CD4-positive, alpha-beta T cell treated with Interleukin-6 for 4 hours (primary cell): ENCODE data around the gene KIAA0753.
"Not testable (repeated sequence)": the region's sequence is repeated elsewhere in the genome, so short reads cannot be mapped to it uniquely, and the experiment has no call there.

Source experiments
- DNase-seq: peaks from one replicate; pipeline ENCODE4 v3.0.0-alpha.2; 2020; ENCODE audit warnings: mixed read lengths

The KIAA0753 gene

DNA sequence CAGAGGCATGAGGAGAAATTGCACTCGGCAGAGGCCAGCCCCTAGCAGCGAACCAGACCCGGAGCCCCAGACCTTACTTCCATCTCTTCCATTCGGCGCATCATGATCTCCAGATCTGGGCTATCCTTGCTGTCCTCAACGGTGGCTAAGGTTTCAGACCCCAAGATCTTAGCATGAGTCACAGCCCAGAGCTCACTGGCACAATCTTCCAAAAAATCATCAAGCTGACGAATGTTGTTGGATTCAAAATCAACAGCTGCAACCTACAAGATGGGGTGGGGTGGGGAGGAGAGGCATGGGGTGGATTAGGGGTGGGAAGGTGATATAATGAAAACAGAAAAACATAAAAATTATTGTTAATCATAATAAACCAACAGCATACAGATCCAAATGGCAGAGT, 44.4 kb downstream of the KIAA0753 start:
- DNase-seq = no peak

DNA sequence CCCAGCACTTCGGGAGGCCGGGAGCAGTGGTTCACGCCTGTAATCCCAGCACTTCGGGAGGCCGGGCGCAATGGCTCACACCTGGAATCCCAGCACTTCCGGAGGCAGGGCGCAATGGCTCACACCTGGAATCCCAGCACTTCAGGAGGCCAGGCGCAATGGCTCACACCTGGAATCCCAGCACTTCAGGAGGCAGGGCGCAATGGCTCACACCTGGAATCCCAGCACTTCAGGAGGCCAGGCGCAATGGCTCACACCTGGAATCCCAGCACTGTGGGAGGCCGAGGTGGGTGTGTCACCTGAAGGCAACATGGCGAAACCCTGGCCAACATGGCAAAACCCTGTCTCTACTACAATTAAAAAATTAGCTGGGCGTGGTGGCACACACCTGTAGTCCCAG, 47.1 kb downstream of the KIAA0753 start:
- not testable (repeated sequence) for DNase-seq

DNA sequence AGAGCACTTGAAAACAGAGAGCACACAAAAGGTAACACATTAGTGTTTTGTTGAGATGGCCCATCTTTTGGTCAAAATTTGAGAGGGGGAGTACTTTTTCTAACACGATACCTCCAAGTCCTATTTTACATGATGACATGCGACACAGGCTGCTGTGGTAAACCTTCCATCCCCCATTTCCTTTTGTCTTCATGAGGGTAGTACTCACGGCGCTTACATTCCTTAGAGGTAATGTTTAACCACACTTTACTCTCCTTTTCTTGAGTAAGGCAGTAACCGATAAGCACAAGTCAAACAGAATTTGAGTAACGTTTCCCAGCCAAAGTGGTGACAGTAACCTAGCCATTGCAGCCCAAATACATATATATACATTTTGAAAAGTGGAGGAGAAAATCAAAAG, 48.3 kb downstream of the KIAA0753 start:
- no peak for DNase-seq

DNA sequence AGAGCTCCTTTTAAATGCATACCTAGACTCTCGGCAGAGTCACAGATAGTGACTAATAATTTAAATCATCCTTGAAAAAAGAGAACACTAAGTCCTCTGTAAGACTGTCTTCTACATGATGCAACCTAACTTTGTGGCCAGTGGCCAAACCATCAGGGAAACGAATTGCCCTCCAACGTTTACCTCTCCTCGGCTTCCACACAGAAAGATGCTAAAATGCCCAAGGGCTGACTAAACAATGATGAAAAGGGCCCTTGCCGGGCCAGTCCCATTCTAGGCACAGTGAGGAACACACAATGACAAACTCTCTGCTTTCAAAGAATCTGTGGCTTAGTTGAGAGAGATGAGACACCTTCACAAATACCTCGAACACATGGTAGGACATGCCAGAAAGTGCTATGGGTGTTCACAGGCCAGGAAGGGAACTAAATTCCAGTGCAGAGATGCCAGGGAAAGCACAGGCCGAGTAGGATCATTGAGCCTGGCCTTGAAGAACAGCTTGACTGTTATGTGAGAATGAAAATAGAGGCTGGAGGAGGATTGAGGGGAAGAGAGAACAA, 48.8 kb downstream of the KIAA0753 start:
- DNase-seq = no peak

DNA sequence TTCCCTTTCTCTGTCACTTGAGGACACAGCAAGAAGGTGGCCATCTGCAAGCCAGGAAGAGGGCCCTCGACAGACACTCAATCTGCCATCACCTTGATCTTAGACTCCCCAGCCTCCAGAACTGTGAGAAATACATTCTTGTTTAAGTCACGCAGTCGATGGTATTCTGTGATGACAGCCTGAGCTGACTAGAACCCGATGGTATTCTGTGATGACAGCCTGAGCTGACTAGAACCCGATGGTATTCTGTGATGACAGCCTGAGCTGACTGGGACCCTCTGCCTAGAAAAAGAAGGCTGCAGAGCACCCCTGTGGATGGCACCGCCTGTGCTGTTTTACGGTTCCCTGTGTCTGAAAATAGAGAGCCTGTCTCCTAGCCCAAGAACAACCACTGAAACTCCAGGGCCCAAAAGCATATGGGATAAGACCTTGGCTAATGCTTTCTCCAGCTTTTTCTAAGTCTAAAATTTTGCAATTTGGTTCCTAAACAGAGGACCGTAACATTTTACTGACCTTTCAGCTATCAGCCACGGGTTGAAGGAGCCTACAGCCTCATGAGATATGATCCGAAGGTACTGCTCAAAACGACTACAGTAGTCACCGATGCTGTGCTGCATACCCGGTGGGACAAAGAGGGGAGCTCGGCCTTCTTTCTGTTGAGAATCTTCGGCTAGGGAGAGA, 51.1 kb downstream of the KIAA0753 start:
- DNase-seq = no peak

DNA sequence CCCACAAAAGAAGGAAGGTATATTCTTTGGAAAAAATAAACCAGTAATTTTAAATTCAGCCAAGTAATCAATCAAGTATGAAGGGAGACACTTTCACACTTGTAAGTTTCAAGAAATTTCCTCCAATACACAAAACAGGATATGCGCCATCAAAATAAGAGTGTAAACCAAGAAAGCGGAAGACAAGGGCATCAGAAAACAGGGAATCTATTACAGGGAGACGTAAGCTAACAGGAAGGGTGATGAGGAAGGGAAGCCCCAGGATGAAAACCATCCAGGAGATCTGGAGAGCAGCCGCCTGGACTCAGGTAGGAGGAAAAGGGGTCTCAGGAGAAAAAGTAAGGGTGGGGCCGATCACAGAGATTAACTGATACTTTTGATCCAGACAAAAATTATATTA, 52.3 kb downstream of the KIAA0753 start:
- DNase-seq = no peak

DNA sequence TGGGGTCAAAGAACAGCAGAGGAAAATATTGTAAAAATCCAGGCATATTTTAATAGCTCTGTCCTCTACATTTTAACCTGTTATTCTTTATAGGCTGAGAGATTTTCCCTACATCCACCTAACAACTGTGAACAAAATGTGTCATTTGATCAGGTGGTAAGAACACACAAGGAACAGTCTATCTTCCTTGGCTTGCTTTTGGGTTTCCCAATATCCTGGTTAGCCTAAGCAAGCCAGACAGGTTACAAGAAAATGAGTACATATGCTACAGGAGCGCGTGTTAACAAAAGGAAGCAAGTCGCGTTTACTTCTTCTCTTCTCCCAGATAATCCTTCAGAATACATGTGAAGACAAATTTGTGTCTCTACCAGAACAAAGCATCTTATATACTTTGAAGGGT, 53.2 kb downstream of the KIAA0753 start:
- DNase-seq = no peak

DNA sequence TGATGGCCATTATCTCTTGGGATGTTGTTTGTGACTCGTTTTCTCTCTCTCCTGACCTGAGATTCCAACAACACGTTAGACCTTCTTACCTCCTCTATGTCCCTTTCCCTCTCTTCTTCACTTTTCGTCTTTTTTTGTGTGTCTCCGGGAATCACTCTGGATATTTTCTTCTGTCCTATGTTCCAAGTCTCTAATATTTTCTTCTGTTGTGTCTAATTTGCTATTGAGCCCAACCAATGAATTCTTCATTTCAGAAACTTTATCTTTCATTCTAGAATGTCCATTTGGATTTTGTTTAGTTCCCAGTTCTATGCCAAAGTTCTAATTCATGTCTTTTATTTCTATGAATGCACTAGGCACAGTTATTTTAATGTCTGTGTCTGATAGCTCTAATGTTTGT, 57.1 kb downstream of the KIAA0753 start:
- no peak for DNase-seq

DNA sequence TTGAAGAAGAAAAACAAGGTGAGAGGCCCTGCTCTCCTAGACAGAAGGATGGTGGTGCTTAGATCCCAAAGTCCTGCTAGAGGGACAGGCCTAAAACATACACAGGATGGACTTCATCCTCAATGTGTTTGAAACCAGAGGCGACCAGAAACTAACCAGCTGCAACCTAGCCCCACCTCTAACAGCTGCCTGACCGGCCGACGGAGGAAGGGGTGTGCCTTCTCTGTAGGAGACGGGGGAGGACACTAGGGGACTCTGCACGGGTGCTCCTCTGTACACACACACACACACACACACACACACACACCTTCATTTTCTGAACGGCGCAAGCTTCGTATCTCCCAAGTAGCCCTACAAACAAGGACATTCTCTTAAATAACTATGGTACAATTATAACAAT, 59.9 kb downstream of the KIAA0753 start:
- DNase-seq = no peak

DNA sequence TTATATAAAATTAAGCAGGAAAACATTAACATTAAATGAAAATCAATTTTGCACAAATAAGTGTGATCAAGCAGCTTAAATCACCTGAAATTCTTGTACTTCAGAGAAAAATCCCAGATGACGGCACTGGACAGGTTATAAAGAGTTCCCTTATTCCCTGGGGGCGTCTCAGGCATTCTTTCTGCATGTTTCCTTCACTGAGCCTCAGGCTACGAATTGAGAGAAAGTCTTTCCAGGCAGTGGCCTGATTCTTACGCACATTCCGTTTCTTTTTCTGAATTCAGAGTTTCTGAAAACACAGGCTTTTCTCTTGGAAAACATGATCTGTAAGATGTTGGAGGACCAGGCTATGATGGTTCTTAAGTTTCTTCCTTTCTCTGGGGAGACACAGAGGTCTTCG, 62.0 kb downstream of the KIAA0753 start:
- DNase-seq = no peak

DNA sequence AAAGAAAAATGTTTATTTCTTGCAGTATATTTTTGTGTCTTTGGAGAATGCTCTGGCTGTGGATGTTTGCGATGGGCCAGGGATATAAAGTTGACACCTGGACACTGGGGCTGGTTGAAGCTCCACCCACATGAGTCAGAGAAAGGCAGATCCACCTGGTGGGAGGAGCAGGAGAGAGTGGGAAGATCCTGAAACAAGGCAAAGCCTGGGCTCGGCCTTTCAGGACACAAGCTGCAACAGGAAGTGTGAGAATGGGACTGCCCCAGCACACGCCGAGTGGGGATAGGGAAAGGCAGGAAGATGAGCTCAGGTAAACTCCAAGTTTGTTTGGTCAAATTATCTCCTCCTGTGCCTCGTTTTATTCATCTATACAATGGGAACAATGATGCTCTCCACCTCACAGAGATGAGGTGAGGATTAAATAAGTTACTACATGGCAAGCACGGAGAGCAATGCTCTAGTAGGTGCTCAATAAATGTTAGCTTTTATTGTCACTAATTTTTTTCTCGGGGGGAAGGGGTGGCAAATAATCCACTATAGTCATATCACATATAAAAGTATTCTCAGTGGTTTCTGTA, 62.7 kb downstream of the KIAA0753 start:
- DNase-seq = no peak

DNA sequence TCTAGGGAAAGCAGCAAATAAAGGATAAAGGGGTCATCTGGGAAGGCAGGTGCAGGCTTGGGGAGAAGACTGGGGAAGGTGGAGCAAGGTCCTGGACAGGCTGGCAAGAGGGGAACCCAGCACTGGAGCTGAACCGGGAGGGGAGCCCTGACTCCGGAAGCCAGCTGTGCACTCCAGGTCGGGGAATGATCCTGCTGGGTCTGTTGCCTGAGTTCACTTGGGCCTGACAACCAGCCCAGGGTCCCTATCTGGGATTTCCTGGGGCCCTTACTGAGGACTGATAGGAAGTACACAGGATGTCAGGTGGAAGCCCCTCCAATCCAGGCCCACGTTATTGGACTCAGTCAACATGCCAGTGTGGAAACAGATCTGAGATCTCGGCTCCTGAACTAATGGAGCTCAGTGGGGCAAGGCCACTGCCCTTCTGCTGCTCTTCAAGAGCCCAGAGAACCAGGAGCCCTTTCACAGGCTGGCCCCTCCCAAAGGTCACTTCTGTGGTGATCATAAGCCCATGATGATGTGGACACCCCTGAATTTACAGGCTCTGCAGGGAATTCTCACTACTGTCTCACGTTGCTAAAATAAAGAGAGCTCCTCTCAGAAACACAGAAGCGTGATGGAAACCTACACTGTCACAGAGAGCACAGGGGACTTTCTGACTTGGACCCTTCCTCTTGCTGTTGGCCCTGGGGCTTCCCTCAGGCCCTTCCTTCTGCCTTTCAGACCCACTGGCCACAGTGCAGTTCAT, 64.3 kb downstream of the KIAA0753 start:
- no peak for DNase-seq

DNA sequence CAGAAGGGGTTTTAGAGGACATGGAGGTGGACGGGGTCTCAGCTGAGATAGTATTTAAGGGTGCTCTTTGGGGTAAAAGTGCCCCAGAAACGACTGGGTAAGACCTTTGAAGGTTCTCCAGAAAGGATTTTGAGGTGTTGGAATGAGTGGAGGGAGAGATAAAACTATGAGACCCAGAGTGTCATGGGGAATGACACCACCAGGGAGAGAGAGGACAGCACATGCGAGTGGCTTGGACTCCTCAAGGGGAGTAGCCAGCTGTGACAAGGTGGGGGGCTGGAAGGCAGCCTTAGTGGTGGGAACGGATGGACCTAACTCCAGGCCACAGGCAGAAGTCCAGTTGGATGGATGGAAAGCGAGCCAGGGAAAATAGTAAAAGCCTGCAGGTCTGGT, 64.9 kb downstream of the KIAA0753 start:
- DNase-seq = no peak

DNA sequence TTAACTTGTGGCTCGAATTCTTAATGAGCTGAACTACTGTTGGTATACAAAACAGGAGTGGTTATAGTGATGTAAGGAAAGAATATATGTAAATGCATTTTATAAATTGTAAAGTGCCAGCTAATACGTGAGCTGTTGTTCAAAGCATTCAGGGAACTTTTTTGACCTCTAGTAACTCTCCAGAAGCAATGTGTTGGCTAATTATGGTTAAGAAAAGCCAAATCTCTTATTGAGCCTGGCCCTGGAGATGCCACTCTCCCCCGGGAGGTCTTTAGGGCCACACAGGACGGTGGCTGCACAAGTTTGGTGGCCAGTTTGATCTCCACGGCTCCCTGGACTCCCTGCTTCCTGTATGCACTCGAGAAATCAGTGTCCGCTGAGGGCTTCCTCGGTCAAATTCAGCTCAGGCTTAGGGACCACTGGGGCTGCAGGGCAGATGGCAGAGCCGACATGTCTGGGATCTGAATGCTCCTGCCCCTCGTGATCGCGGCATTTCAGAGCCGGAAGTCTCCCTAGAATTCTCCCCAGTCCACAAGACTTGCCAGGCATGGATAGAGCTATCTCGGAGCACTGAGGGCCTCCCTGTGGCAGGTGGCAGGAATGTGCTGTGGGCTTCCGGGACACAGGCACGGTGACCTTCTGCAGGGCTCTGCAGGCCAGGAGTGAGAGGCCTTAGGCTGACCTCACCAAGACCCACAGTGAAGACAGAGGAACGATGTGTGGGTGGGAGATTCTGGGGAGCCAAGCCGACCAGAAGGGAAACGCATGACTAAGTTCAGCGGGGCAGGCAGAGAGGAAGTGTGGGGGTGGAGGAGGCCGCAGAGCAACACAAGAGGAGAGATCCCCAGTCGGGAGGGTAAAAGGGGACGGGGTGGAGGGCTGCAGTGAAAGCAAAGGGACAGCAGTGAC, 65.6 kb downstream of the KIAA0753 start:
- DNase-seq = peak; percentile 31

DNA sequence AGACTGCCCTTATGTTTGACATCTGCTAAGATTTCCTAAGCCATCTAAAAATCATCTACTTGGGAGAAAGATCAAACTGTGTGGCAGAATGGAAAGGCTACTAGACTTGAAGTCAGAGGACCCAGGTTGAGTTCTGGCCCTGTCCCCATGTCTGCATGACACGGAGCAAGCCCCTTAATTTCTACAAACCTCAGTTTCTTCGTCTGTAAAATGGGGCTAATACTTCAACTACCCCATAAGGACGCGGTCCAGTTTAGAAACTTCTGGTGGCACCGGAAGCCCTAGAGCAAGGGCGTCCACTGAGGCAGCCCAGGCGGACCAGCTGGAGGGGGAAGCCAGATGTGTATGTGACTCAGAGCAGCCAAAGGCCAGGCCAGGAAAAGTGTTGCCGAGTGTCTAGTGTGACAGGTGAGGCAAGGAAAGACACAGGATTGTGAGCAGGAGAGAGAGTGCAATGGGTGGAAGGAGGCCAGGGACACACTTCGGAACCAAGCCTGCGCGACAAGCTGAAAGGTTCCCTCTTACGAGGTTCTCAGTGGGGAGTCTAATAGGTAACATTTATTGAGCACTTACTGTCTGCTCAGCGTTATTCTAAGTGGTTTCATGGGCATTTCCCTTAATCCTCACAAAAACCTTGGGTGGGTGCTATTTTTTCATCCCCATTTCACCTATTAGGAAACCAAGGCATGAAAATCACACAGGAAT, 66.4 kb downstream of the KIAA0753 start:
- no peak for DNase-seq

DNA sequence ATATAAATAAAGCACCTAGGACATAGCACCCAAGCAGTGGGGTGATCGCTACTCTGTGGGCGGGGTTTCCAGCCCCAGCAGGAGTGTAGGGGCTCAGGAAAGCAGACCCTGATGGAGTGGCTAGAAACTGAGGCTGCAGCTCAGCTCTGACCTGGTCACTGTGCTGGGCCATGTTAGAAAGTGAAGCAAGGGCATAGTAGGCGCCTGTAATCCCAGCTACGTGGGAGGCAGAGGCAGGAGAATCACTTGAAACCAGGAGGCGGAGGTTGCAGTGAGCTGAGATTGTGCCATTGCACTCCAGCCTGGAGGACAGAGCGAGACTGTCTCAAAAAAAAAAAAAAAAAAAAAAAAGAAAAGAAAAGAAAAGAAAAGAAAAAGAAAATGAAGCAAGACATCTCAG, 67.0 kb downstream of the KIAA0753 start:
- not testable (repeated sequence) for DNase-seq

DNA sequence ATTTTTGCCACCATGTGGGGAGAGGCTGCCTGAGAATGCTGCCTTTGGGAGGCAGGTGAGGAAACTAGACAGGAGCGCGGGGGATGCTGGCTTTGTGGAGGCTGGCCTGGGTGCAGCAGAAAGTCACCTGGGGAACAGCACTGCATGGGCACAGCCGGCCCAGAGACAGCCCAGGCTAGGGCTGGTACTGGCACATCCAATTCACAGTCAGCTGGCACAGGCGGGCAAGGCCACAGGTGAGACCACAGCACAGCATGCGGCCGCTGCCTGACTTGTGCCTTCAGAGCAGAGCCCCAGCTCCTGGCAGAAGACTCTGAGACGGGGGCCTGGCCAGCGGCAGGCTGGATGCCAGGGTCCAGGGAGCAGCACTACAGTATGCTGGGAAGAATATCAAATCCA, 67.5 kb downstream of the KIAA0753 start:
- no peak for DNase-seq

DNA sequence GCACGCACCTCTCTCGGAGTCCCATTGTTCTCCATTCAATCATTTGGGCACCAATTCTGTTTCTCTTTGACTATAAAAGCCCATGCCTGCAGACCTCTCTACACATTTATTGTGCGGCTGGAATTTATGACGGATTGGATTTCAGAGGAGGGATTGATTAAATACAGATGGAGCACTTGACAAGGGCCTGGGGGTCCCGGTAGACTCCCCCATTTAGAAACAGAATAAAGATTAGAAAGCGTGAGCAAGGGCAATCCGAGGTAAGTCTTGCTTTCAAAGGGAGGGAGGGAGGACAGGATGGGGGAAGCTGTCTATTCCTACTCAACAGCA, 69.1 kb downstream of the KIAA0753 start:
- no peak for DNase-seq

DNA sequence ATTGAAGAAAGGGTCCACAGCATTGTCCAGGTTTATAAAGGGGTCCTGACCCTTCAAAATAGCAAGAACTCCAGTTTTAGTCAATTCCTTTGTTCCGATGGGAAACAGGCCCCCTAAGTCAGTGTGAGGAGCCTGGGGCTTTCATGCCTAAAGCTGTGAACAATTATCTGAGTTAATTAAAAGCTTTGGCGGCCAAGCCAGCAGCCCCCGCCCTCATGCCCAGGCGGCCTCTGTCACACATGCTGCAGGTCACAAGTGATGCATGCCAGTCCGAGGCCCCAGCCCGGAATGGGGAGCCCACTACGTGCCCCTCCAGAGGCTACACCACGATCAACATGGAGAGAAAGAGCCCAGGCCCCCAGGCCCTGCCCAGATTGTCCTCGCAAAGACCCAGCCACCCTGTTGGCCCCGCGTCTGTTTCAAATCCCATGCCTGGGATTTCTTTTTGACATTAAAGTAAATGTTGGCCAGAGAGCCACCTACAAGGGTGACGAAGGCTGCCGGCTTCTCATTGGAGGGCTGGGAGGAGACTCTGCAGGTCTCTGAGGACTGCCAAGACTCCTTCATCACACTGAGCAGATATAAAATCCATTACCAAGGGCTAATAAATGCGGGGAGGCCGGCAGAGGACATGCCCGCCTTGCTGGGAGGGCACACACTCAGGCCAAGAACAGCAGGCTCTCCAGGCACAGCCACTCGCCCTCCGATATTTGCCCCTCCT, 69.6 kb downstream of the KIAA0753 start:
- no peak for DNase-seq

DNA sequence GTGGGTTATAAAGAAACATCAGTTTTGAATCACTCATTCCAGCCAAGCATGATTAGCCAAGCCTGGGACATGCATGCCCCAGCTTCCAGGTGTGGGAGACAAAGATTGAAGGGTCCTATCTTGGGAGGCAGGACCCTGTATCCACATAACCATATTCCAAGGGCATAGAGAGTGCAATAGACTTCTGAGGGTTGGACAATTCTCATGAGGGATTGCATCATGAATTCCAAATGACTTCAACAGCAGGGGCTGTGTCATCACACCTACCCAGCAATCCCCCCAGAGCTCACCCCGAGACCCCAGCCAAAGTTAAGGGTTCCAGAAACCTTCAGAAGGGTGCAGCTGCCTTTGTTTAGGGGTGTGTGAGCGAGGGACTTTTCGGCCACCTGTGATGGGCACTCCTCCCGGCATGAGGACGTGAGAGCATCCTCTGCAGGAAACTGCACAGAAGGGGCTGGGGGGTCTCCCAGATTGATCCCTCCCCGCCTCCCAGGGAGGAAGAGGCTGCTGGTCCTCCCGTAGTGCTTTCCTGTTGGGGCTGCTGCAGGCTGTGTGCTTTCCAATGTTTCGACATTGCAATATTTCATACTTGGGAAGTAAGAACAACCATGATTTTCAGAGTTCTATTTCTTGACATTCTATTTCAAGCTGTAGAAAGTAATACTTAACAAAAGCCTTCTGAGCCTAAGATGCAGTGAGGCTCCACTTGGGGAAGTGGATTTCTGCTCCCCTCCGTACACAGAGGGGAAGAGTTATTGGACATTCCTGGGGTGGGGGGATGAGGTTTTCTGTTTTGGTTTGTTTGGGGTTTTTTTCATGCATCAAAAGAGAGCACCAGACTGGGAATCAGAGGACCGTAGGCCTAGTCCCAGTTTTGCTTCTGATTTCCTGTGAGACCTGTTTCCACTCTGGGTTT, 70.9 kb downstream of the KIAA0753 start:
- DNase-seq = no peak
